ENCODE data around the gene FOXP1.

Gene FOXP1

GRCh38 chr3:71067977-71068654, 515.4 kb downstream of the FOXP1 start:
- Histone ChIP-seq H3K9ac (ENCODE audit: low read length) (no peak overlapping the region), H3K27me3 (ENCODE audit: control insufficient read depth in 1 of 2, insufficient read depth in 2 of 2, low read length in 2 of 2) (no peaks in the 10 kb centered on the region), H3K27ac (ENCODE audit: low read depth, low read length) (peak overlapping the region; percentile 65), H3K36me3 (ENCODE audit: insufficient read depth, low read length) (no peaks in the 10 kb centered on the region), H3K9me3 (ENCODE audit: low read length) (no peaks in the 10 kb centered on the region), H3K4me1 (ENCODE audit: insufficient read depth, low read length) (peaks cover 71% of the 10 kb centered on the region), H3K4me3 (ENCODE audit: low read depth in 1 of 2, low read length in 2 of 2) (no peak overlapping the region)

DNA sequence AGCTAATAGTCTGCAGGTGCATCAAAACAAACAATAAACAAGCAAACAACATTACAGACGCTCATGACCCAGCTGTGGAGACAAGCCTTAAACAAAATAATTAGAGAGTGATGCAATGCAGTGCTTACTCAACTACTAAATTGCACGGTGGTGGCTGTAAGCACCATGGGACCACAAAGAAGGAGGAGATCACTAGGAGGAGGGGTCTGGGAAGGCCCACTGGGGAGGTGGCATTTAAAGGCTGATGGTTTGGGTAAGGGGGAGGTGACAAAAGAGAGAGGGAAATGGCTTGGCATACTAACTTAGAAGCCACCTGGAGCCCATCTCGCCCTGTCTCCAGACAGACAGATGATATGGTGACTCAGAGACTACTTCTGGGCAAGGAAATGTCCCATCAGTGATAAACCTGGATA, 516.7 kb downstream of the FOXP1 start:
- Histone ChIP-seq H3K27ac (ENCODE audit: low read depth, low read length) (peak overlapping the region; percentile 97), H3K4me3 (ENCODE audit: low read depth in 1 of 2, low read length in 2 of 2) (peak overlapping the region in 1 of 2 donors; percentile 9), H3K9ac (ENCODE audit: low read length) (no peak overlapping the region), H3K27me3 (ENCODE audit: control insufficient read depth in 1 of 2, insufficient read depth in 2 of 2, low read length in 2 of 2) (no peaks in the 10 kb centered on the region), H3K9me3 (ENCODE audit: low read length) (no peaks in the 10 kb centered on the region), H3K36me3 (ENCODE audit: insufficient read depth, low read length) (no peaks in the 10 kb centered on the region), H3K4me1 (ENCODE audit: insufficient read depth, low read length) (peaks cover 63% of the 10 kb centered on the region)

- Histone ChIP-seq H3K4me1 (ENCODE audit: insufficient read depth, low read length) (peaks cover 64% of the 10 kb centered on the region), H3K9me3 (ENCODE audit: low read length) (no peaks in the 10 kb centered on the region), H3K9ac (ENCODE audit: low read length) (peak overlapping the region; percentile 89), H3K36me3 (ENCODE audit: insufficient read depth, low read length) (no peaks in the 10 kb centered on the region), H3K27ac (ENCODE audit: low read depth, low read length) (peak overlapping the region; percentile 97), H3K27me3 (ENCODE audit: control insufficient read depth in 1 of 2, insufficient read depth in 2 of 2, low read length in 2 of 2) (no peaks in the 10 kb centered on the region), H3K4me3 (ENCODE audit: low read depth in 1 of 2, low read length in 2 of 2) (peak overlapping the region in 1 of 2 donors; percentile 71)
Observed at GRCh38 chr3:71066356-71066755, 517.2 kb downstream of the FOXP1 start.

- H3K36me3 ChIP-seq (ENCODE audit: insufficient read depth, low read length), result no peaks in the 10 kb centered on the region
- H3K4me1 ChIP-seq (ENCODE audit: insufficient read depth, low read length), result peaks cover 64% of the 10 kb centered on the region
- peak overlapping the region; percentile 63 to 71 for H3K4me3 ChIP-seq (ENCODE audit: low read depth in 1 of 2, low read length in 2 of 2)
- peak overlapping the region; percentile 89 for H3K9ac ChIP-seq (ENCODE audit: low read length)
- no peaks in the 10 kb centered on the region for H3K9me3 ChIP-seq (ENCODE audit: low read length)
- H3K27me3 ChIP-seq (ENCODE audit: control insufficient read depth in 1 of 2, insufficient read depth in 2 of 2, low read length in 2 of 2), result no peaks in the 10 kb centered on the region
- H3K27ac ChIP-seq (ENCODE audit: low read depth, low read length), result peak overlapping the region; percentile 97
Observed at GRCh38 chr3:71065764-71066013, 517.8 kb downstream of the FOXP1 start.

DNA sequence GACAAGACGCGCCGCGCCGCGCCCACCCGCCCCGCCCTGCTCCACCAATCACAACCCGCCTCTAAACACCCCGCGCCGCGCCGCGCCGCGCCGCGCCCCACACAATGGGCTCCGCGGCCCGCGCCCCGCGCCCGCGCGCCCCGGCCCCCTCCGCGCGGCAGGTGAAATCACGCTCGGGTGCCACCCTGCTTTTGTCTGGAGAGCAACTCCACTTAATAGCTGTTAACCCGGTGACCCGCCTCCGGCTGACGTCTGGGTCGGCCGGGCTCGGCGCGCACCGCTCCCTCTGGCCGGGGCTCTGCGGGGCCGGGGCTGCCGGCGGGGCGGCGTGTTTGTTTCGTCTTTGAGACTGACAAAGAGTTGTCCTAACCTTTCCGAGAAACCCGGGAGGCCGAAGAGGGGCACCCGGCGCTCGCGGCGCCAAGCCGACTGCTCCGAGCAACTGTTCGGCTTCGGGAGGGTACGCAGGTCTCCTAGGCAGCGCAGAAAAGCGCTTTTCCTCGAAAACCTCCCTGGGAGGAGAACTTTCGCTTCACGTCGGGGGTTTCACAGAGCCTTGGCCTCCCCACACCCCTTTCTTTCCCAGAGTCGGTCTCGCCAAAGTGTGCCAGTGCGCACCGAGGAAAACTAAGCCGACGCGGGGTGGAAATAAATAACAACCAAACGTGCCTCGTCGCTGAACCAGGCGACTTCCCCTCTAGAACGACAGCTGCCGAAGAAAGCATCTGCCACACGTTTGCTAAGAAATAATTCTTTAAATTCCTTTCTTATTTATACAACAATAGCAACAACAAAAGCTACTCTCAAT, 518.4 kb downstream of the FOXP1 start:
- Histone ChIP-seq H3K4me3 (ENCODE audit: low read depth in 1 of 2, low read length in 2 of 2) (peak overlapping the region; percentile 63 to 71), H3K4me1 (ENCODE audit: insufficient read depth, low read length) (peaks cover 64% of the 10 kb centered on the region), H3K9me3 (ENCODE audit: low read length) (no peaks in the 10 kb centered on the region), H3K36me3 (ENCODE audit: insufficient read depth, low read length) (no peaks in the 10 kb centered on the region), H3K27ac (ENCODE audit: low read depth, low read length) (peak overlapping the region; percentile 97), H3K9ac (ENCODE audit: low read length) (peak overlapping the region; percentile 89), H3K27me3 (ENCODE audit: control insufficient read depth in 1 of 2, insufficient read depth in 2 of 2, low read length in 2 of 2) (no peaks in the 10 kb centered on the region)

DNA sequence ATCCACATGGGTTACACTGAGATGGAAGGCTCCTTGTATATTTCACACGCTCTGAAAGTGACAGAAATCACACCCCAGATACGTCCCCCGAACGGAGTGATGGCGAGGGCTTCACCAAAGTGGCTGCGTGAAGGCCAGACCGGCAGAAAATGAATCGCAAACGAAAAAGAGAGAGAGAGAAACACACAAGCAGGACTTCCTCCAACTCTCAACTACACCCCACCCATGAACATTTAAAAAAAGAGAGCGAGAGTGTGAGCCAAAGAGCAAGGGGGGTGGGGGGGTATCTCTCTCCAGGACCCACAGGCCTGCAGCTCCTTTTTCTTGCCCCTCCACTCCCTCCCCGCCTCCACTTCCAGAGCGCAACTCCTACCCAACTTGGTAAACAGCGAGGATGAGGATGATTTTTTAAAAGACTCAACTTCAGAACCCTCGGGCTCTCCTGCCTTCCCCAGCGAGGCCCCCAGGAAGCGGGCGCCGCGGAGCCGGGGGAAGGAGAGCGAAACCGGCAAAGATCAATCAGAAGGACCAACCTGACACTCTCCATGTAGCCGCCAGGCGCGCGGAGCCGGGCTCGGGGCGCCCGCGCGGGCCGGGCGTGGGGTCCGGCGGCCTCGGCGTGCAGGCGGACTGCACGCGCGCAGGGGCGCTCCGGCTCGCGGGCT, 519.1 kb downstream of the FOXP1 start:
- no peaks in the 10 kb centered on the region for H3K27me3 ChIP-seq (ENCODE audit: control insufficient read depth in 1 of 2, insufficient read depth in 2 of 2, low read length in 2 of 2)
- no peaks in the 10 kb centered on the region for H3K36me3 ChIP-seq (ENCODE audit: insufficient read depth, low read length)
- peak overlapping the region; percentile 99 for H3K27ac ChIP-seq (ENCODE audit: low read depth, low read length)
- peak overlapping the region; percentile 76 to 97 for H3K4me3 ChIP-seq (ENCODE audit: low read depth in 1 of 2, low read length in 2 of 2)
- H3K4me1 ChIP-seq (ENCODE audit: insufficient read depth, low read length), result peaks cover 64% of the 10 kb centered on the region
- no peaks in the 10 kb centered on the region for H3K9me3 ChIP-seq (ENCODE audit: low read length)
- peak overlapping the region; percentile 95 for H3K9ac ChIP-seq (ENCODE audit: low read length)

DNA sequence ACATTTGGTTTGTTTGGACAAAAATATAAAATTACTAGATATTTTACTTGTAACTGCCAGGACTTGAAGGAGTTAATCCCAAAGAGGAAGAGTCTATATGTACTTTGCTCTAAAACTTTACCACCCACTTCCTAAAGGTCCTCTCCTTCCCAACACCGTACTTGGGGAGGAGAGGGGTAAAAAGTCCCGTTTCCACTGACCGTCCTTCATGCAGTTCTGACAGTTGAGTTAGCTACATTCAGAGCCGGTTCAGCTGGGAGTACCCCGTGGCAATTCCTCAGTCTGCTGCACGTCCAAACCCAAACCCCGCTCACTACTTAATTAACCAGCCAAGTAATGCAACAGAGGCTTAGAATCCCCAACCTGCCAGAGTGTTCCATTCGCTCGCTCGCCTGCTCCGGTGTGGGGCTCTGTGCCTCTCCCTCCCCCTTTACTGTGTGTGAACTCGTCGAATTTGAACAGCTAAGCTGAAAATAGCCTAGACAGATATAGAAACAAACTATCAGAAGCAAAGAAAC, 519.7 kb downstream of the FOXP1 start:
- H3K4me1 ChIP-seq (ENCODE audit: insufficient read depth, low read length), result peaks cover 63% of the 10 kb centered on the region
- H3K27ac ChIP-seq (ENCODE audit: low read depth, low read length), result peak overlapping the region; percentile 99
- H3K27me3 ChIP-seq (ENCODE audit: control insufficient read depth in 1 of 2, insufficient read depth in 2 of 2, low read length in 2 of 2), result no peaks in the 10 kb centered on the region
- H3K9me3 ChIP-seq (ENCODE audit: low read length), result no peaks in the 10 kb centered on the region
- H3K9ac ChIP-seq (ENCODE audit: low read length), result peak overlapping the region; percentile 95
- H3K36me3 ChIP-seq (ENCODE audit: insufficient read depth, low read length), result no peaks in the 10 kb centered on the region
- peak overlapping the region; percentile 76 to 97 for H3K4me3 ChIP-seq (ENCODE audit: low read depth in 1 of 2, low read length in 2 of 2)

GRCh38 chr3:71062952-71063772, 520.4 kb downstream of the FOXP1 start:
- H3K36me3 ChIP-seq (ENCODE audit: insufficient read depth, low read length), result no peaks in the 10 kb centered on the region
- peak overlapping the region; percentile 95 for H3K9ac ChIP-seq (ENCODE audit: low read length)
- peaks cover 63% of the 10 kb centered on the region for H3K4me1 ChIP-seq (ENCODE audit: insufficient read depth, low read length)
- H3K4me3 ChIP-seq (ENCODE audit: low read depth in 1 of 2, low read length in 2 of 2), result peak overlapping the region; percentile 76 to 97
- H3K9me3 ChIP-seq (ENCODE audit: low read length), result no peaks in the 10 kb centered on the region
- H3K27ac ChIP-seq (ENCODE audit: low read depth, low read length), result peak overlapping the region; percentile 99
- H3K27me3 ChIP-seq (ENCODE audit: control insufficient read depth in 1 of 2, insufficient read depth in 2 of 2, low read length in 2 of 2), result no peaks in the 10 kb centered on the region

DNA sequence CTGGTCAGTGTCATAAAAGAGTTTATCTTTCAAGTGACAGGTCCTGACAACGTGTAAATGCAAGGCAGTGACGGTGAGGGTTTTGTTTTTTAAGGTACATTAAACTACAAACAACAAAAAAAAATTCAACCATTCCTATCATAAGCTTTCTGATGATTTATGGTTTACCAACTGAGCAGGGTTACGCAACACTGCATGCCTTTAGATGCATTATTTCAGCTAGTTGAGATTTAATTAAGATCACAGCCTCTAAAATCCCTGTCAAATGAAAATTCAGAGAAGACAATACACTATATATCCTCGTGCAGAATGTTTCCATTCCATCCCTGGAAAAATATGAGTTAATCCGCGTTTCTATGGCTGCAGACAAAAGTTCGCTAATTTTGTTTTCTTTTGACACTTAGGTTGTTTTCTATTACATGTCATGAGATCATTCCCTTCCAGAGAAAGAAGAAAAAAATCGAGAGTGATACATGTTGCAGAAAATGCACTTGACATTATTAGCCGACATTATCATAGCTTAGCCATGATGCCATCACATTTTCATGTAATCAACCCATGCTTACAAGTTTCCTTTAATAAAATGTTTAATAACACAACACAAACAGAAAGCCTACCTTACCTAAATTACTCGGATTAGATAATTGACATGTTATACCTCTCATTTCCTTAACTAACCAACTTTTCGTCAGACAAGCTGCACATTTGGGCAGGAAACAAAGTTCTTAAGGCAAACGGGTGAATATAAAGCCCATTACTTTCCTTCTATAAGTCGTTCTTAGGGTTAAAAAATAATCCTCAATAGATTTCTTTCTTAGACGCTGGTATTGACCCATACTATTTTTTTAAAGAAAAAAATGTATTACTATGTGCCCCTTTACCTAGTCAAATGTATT, 521.2 kb downstream of the FOXP1 start:
- Histone ChIP-seq H3K27ac (ENCODE audit: low read depth, low read length) (peak overlapping the region; percentile 99), H3K9ac (ENCODE audit: low read length) (peak overlapping the region; percentile 95), H3K9me3 (ENCODE audit: low read length) (no peaks in the 10 kb centered on the region), H3K36me3 (ENCODE audit: insufficient read depth, low read length) (no peaks in the 10 kb centered on the region), H3K4me3 (ENCODE audit: low read depth in 1 of 2, low read length in 2 of 2) (peak overlapping the region; percentile 59 to 97), H3K4me1 (ENCODE audit: insufficient read depth, low read length) (peaks cover 65% of the 10 kb centered on the region), H3K27me3 (ENCODE audit: control insufficient read depth in 1 of 2, insufficient read depth in 2 of 2, low read length in 2 of 2) (no peaks in the 10 kb centered on the region)

GRCh38 chr3:71061581-71061980, 521.9 kb downstream of the FOXP1 start:
- Histone ChIP-seq H3K9ac (ENCODE audit: low read length) (peak overlapping the region; percentile 95), H3K9me3 (ENCODE audit: low read length) (no peaks in the 10 kb centered on the region), H3K27ac (ENCODE audit: low read depth, low read length) (peak overlapping the region; percentile 99), H3K36me3 (ENCODE audit: insufficient read depth, low read length) (no peaks in the 10 kb centered on the region), H3K4me1 (ENCODE audit: insufficient read depth, low read length) (peaks cover 62% of the 10 kb centered on the region), H3K27me3 (ENCODE audit: control insufficient read depth in 1 of 2, insufficient read depth in 2 of 2, low read length in 2 of 2) (no peaks in the 10 kb centered on the region), H3K4me3 (ENCODE audit: low read depth in 1 of 2, low read length in 2 of 2) (peak overlapping the region in 1 of 2 donors; percentile 97)
